PC-9 (cell line): ENCODE results near the gene PC. TPM values are rescaled to one million over a fixed set of nuclear protein-coding genes. Genes with fewer than 3 reads are reported as not detected.
A peak's percentile ranks its signal among the peaks of the same experiment; 100 is the strongest.

Source experiments
- BruUV-seq: library from RNA; stranded (reverse); fragments of 400-500 nt; replicated peaks from 2 replicates; lab custom pipeline; 2021; lab: Mats Ljungman, UMichigan
- CTCF ChIA-PET: fragments of 300-600 bp; sonication (Branson Sonifier 250); formaldehyde crosslinking; loops from one replicate; lab custom pipeline; 2022; ENCODE audit warnings: antibody characterized with exemption; lab: Charles Lee
- POLR2A ChIA-PET: fragments of 300-600 bp; sonication (Branson Sonifier 250); formaldehyde crosslinking; loops from one replicate; lab custom pipeline; 2022; ENCODE audit warnings: antibody characterized with exemption; ENCODE audit not compliant: unreplicated experiment; lab: Charles Lee
- DNase-seq, 2 experiments: peaks; one replicate each; pipeline versions ENCODE4 v3.0.0 to v3.0.0-alpha.2; 2015 to 2022; ENCODE audit warnings: mixed read lengths in 1 of 2
- H2AFZ ChIP-seq: fragments of 200-600 bp; sonication (generic); 2 replicates; pipeline ENCODE4 v1.8.1; 2017; ENCODE audit warnings: antibody characterized with exemption
- H3F3A ChIP-seq: fragments of 200-600 bp; sonication (generic); 2 replicates; pipeline ENCODE4 v1.8.1; 2017; ENCODE audit warnings: antibody characterized with exemption, mild to moderate bottlenecking, low read depth; ENCODE audit not compliant: insufficient read depth
- H3K27ac ChIP-seq: fragments of 200-600 bp; sonication (generic); 2 replicates; pipeline ENCODE4 v1.6.1; 2016; ENCODE audit warnings: mixed run types
- H3K27me3 ChIP-seq: fragments of 200-600 bp; sonication (generic); 2 replicates; pipeline ENCODE4 v1.6.1; 2016; ENCODE audit warnings: low read depth, mixed run types; ENCODE audit not compliant: insufficient read depth
- H3K36me3 ChIP-seq: fragments of 200-600 bp; sonication (generic); 2 replicates; pipeline ENCODE4 v1.6.1; 2016; ENCODE audit warnings: low read depth, mixed run types
- H3K4me1 ChIP-seq: fragments of 200-600 bp; sonication (generic); replicated peaks from 2 replicates; pipeline ENCODE4 v1.6.1; 2016; ENCODE audit warnings: mixed run types; ENCODE audit not compliant: insufficient read depth
- H3K4me2 ChIP-seq: fragments of 200-600 bp; sonication (generic); 2 replicates; pipeline ENCODE4 v1.6.1; 2017; ENCODE audit warnings: mixed run types
- H3K4me3 ChIP-seq: fragments of 200-600 bp; sonication (generic); 2 replicates; pipeline ENCODE4 v1.6.1; 2016; ENCODE audit warnings: mixed run types
- H3K79me2 ChIP-seq: fragments of 200-600 bp; sonication (generic); 2 replicates; pipeline ENCODE4 v1.6.1; 2017; ENCODE audit warnings: low read depth, mixed run types
- H3K9me2 ChIP-seq: fragments of 200-600 bp; sonication (generic); 2 replicates; pipeline ENCODE4 v1.8.1; 2017; ENCODE audit warnings: mild to moderate bottlenecking; ENCODE audit not compliant: insufficient read depth
- H3K9me3 ChIP-seq: fragments of 200-600 bp; sonication (generic); 2 replicates; pipeline ENCODE4 v1.8.1; 2016; ENCODE audit warnings: low read depth; ENCODE audit not compliant: insufficient read depth
- H4K20me1 ChIP-seq: fragments of 200-600 bp; sonication (generic); 2 replicates; pipeline ENCODE4 v1.8.1; 2017; ENCODE audit not compliant: insufficient read depth
- EZH2 ChIP-seq: fragments of 200-600 bp; sonication (generic); IDR thresholded peaks from 2 replicates; pipeline ENCODE4 v1.8.0; 2017; ENCODE audit warnings: antibody characterized with exemption, low read depth
- intact Hi-C: fragments of 100-400 bp; cut with micrococcal nuclease; formaldehyde crosslinking; loops from one replicate; pipeline ENCODE4 v1.10.0; 2022; ENCODE audit not compliant: unreplicated experiment
- total RNA-seq: library from RNA; stranded (reverse); gene quantifications from 2 replicates; pipeline ENCODE4 v1.2.3, GENCODE V29; 2021
- TF ChIP-seq, protein P1 (sequence below): fragments of 200-600 bp; sonication (generic); conservative IDR thresholded peaks from 2 replicates; pipeline ENCODE4 v1.6.1; 2017; ENCODE audit warnings: mixed run types, antibody characterized with exemption, mild to moderate bottlenecking, moderate library complexity

The PC gene
- total RNA-seq, 1 experiment from 2014 or later, result 38.9 TPM

DNA sequence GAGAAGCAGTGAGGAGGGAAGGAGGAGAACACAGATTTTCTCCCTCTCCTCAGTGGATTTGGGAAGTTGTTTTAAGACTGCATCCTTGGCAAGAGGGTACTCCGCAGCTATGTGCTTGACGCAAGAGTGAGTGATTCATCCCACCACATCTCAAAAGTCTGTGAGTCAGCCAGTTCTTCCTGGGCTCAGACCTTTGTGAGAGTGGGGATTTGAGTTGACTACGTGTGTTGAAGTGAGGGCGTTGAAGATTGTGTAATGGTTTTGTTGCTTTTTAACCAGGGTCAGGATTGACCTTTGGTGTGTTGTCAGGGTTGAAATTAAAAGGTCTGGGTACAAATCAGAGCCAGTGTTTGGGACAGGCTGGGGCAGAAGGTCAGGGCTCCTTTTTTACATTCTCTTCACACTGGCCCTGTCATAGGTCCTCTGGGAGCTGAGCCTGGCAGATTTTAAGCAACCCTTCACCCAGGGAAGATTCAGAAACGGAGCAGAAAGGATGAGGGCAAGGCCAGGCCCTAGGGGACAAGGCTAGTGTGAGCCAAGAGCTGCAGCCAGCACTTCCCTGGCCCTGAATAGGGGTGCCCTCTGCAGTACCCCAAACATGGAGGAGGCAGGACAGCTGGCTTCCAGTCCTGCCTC lies 12.7 kb upstream of the PC start:
- Histone ChIP-seq H3K27me3 (no peaks in the 10 kb centered on the region), H3K36me3 (no peaks in the 10 kb centered on the region), H3K79me2 (no peaks in the 10 kb centered on the region), H4K20me1 (no peaks in the 10 kb centered on the region), H3K9me3 (no peaks in the 10 kb centered on the region), H3K4me3 (peak overlapping the region; percentile 13; the same call in 1 of the 2 replicates), H3K4me2 (peak overlapping the region; percentile 56), H3K9me2 (no peaks in the 10 kb centered on the region), H3K27ac (peak overlapping the region; percentile 83), H3F3A (peaks cover 65% of the 10 kb centered on the region), H2AFZ (no peak overlapping the region; the same call in 1 of the 2 replicates), H3K4me1 (peaks cover 77% of the 10 kb centered on the region)
- BruUV-seq, result TSS peak; percentile 98
- ChIA-PET CTCF (interaction anchor here (0.8 kb wide), 1 partner anchor 52 kb away, joined by 3 read pairs; the partner anchor contains the start of gene SYT12), POLR2A (interaction anchor here (0.5 to 0.7 kb wide), 6 partner anchors 19 to 504 kb away, joined by 3 to 5 read pairs (median 4); partner anchors contain the start of gene PELI3)
- TF ChIP-seq, protein P1, sequence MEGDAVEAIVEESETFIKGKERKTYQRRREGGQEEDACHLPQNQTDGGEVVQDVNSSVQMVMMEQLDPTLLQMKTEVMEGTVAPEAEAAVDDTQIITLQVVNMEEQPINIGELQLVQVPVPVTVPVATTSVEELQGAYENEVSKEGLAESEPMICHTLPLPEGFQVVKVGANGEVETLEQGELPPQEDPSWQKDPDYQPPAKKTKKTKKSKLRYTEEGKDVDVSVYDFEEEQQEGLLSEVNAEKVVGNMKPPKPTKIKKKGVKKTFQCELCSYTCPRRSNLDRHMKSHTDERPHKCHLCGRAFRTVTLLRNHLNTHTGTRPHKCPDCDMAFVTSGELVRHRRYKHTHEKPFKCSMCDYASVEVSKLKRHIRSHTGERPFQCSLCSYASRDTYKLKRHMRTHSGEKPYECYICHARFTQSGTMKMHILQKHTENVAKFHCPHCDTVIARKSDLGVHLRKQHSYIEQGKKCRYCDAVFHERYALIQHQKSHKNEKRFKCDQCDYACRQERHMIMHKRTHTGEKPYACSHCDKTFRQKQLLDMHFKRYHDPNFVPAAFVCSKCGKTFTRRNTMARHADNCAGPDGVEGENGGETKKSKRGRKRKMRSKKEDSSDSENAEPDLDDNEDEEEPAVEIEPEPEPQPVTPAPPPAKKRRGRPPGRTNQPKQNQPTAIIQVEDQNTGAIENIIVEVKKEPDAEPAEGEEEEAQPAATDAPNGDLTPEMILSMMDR, result no peak
- no peak for TF ChIP-seq EZH2
- peak; percentile 72 to 99 for DNase-seq
- intact Hi-C loops, result loop anchor here (1.0 to 5.0 kb wide), 2 partner anchors 79 to 89 kb away; no protein-coding TSS in a partner anchor

DNA sequence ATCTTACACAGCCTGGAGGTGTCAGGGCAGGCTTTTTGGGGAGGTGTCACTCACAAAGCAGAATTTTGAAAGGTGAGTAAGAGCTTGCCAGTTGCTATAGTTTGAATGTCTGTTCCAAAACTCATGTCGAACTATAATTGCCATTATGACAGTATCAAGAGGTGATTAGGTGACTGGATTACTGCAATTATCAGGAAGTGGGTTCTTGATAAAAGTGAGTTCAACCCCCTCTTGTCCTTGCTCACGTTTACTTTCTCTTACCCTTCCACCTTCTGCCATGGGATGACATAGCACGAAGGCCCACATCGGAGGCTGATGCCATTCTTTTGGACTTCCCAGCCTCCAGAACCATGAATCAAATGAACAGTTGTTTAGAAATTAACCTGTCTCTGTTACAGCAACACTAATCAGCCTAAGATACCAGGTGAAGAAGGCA lies 12.2 kb upstream of the PC start:
- peak overlapping the region; percentile 13; the same call in 1 of the 2 replicates for H3K4me3 ChIP-seq
- no peaks in the 10 kb centered on the region for H3K27me3 ChIP-seq
- no peaks in the 10 kb centered on the region for H4K20me1 ChIP-seq
- H2AFZ ChIP-seq, result no peak overlapping the region; the same call in 1 of the 2 replicates
- H3K4me1 ChIP-seq, result peaks cover 73% of the 10 kb centered on the region
- no peaks in the 10 kb centered on the region for H3K79me2 ChIP-seq
- H3K4me2 ChIP-seq, result peak overlapping the region; percentile 56
- no peaks in the 10 kb centered on the region for H3K9me3 ChIP-seq
- BruUV-seq, result TSS peak; percentile 99
- intact Hi-C loops, result loop anchor here (5.0 kb wide), 1 partner anchor 88 kb away; no protein-coding TSS in a partner anchor
- POLR2A ChIA-PET, result interaction anchor here (0.6 to 0.7 kb wide), 3 partner anchors 19 to 393 kb away, joined by 3 to 5 read pairs (median 4); no protein-coding TSS in a partner anchor
- CTCF ChIA-PET, result no interaction called here
- peak in 1 of 2 experiments; percentile 50 for DNase-seq
- H3K27ac ChIP-seq, result peak overlapping the region; percentile 83
- H3F3A ChIP-seq, result peaks cover 60% of the 10 kb centered on the region
- H3K36me3 ChIP-seq, result no peaks in the 10 kb centered on the region
- TF ChIP-seq EZH2, result no peak
- TF ChIP-seq, protein P1, result no peak
- H3K9me2 ChIP-seq, result no peaks in the 10 kb centered on the region

DNA sequence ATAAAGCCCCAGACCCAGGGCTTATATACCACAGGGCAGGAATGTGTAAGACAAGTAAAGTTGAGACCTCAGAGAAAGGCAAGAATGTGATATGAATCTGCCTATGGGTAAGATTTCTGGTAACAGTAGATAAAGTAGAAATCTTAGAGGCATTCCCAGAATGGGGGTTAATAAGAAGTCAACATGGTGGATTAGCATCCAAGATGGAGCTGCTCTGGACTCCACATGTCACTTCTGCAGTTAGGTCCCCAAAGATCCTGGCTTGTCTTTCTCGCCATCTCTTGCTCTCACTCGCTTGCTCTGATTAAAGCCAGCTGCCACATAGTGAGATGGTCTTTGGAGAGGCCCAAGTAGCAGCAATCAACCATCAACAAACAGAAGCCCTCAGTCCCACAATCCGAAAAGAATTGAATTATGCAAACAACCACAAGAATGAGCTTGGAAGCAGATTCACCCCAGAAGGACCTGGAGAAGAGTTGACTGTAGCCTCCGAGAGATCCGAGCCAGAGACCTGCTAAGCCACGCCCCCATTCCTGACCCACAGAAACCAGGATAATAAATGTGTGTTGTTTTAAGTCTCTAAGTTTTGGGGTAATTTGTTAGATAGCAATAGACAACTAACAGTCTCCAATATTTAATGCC lies 11.5 kb upstream of the PC start:
- H3K4me1 ChIP-seq, result peaks cover 69% of the 10 kb centered on the region
- DNase-seq, result no peak
- intact Hi-C loops, result loop anchor here (5.0 kb wide), 1 partner anchor 87 kb away; no protein-coding TSS in a partner anchor

More for the DNA sequence above, 11.5 kb upstream of the PC start:
- Histone ChIP-seq H3K27me3 (no peaks in the 10 kb centered on the region), H3K9me3 (no peaks in the 10 kb centered on the region), H3K79me2 (no peaks in the 10 kb centered on the region), H3K4me3 (no peak overlapping the region), H3K36me3 (no peaks in the 10 kb centered on the region), H2AFZ (no peak overlapping the region), H3F3A (peaks cover 56% of the 10 kb centered on the region), H3K9me2 (no peaks in the 10 kb centered on the region), H3K27ac (peak overlapping the region; percentile 83), H4K20me1 (no peaks in the 10 kb centered on the region), H3K4me2 (peak overlapping the region; percentile 56)
- POLR2A ChIA-PET, result interaction anchor here (0.6 kb wide), 2 partner anchors 89 to 421 kb away, joined by 3 to 4 read pairs; no protein-coding TSS in a partner anchor
- TF ChIP-seq, protein P1, result no peak
- TF ChIP-seq EZH2, result no peak
- CTCF ChIA-PET, result interaction anchor here (0.6 kb wide), 1 partner anchor 10 kb away, joined by 3 read pairs; no protein-coding TSS in a partner anchor
- no TSS peak for BruUV-seq
